MG63 (cell line): ENCODE results near the gene HIPK1. TPM values are rescaled to one million over a fixed set of nuclear protein-coding genes. Genes with fewer than 3 reads are reported as not detected.
"Not testable (repeated sequence)": the region's sequence is repeated elsewhere in the genome, so short reads cannot be mapped to it uniquely, and the experiment has no call there.

Experiments
- DNase-seq: peaks from one replicate; pipeline ENCODE4 v3.0.0-alpha.2; 2020
- H3K27me3 ChIP-seq: fragments of 250-450 bp; sonication (Bioruptor Pico); 2 replicates; pipeline ENCODE4 v1.5.1; 2020; ENCODE audit warnings: mild to moderate bottlenecking, moderate library complexity
- H3K36me3 ChIP-seq: fragments of 250-450 bp; sonication (Bioruptor Pico); 2 replicates; pipeline ENCODE4 v1.5.1; 2020; ENCODE audit warnings: mild to moderate bottlenecking, moderate library complexity
- H3K4me3 ChIP-seq: fragments of 250-450 bp; sonication (Bioruptor Pico); 2 replicates; pipeline ENCODE4 v1.5.1; 2020; ENCODE audit warnings: mild to moderate bottlenecking, moderate library complexity
- H3K9me3 ChIP-seq: fragments of 250-450 bp; sonication (Bioruptor Pico); 2 replicates; pipeline ENCODE4 v1.5.1; 2020; ENCODE audit warnings: mild to moderate bottlenecking, moderate library complexity
- total RNA-seq: library from RNA; depleted of rRNA; stranded (reverse); fragments of >200 nt; shearing (Covaris generic); gene quantifications from 2 replicates; pipeline ENCODE4 v1.2.3, GENCODE V29; 2014; ENCODE audit warnings: low replicate concordance; rRNA removed

The HIPK1 gene
- total RNA-seq, 1 experiment from 2014 or later, result 8.5 TPM

DNA sequence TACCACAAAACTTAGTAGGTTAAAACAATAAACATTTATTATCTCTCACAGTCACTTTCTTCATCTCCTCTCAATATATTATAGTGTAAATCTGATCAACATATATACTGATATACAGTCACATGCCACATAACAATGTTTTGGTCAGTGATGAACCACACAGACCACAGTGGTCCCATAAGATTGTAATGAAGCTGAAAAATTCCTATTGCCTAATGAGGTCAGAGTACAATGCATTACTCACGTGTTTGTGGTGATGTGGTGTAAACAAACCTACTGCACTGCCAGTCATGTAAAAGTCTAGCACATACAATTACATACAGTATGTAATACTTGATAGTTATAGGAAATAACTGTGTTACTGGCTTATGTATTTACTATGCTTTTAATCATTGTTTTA, 80.3 kb downstream of the HIPK1 start:
- Histone ChIP-seq H3K4me3 (no peak overlapping the region), H3K36me3 (no peaks in the 10 kb centered on the region), H3K9me3 (no peaks in the 10 kb centered on the region), H3K27me3 (no peaks in the 10 kb centered on the region)
- no peak for DNase-seq

GRCh38 chr1:114010433-114011184, 81.5 kb downstream of the HIPK1 start:
- no peak for DNase-seq

DNA sequence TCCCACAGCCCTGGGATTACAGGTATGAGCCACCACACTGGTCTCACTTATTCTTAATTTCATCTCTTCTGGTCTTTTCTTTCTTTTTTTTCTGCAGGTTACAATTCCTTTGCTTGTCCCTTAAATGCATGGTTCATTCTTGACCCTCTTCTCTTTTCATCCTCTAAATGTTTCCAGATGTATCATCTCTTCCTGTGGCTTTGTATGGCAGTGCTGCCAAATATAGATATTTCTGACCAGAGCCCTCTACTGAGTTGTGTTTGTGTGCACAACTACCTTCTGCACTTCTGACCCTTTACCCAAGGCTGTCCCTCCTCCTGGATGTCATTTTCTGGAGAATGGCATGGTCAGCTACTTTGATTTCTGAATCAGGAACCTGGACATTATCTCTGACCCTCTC, 82.7 kb downstream of the HIPK1 start:
- no peaks in the 10 kb centered on the region for H3K27me3 ChIP-seq
- no peak for DNase-seq
- H3K36me3 ChIP-seq, result no peaks in the 10 kb centered on the region
- no peaks in the 10 kb centered on the region for H3K9me3 ChIP-seq
- H3K4me3 ChIP-seq, result no peak overlapping the region

More at GRCh38 chr1:114010433-114011184, 81.5 kb downstream of the HIPK1 start:
- Histone ChIP-seq H3K9me3 (no peaks in the 10 kb centered on the region), H3K4me3 (no peak overlapping the region), H3K27me3 (no peaks in the 10 kb centered on the region), H3K36me3 (no peaks in the 10 kb centered on the region)

DNA sequence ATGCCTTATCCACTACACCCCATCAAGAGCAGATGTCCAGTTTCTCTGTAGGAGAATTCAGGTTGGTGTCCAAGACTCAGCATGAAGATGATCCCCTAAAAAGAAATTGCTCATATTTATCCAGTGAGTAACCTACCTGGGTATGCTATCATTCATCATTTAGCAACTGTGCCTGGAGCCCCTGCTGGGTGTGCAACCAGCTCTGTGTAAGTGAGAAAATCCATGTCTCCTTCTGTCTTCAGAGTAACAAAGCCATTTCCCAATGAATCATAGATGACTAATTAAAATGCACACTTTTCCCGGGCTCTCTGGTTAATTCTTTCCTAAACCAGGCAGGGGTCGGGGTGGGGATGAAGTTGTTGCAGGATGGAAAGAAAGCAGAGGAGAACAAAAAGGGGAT, 86.0 kb downstream of the HIPK1 start:
- peak; percentile 75 for DNase-seq
- no peaks in the 10 kb centered on the region for H3K9me3 ChIP-seq
- no peaks in the 10 kb centered on the region for H3K27me3 ChIP-seq
- no peak overlapping the region for H3K4me3 ChIP-seq
- no peaks in the 10 kb centered on the region for H3K36me3 ChIP-seq

DNA sequence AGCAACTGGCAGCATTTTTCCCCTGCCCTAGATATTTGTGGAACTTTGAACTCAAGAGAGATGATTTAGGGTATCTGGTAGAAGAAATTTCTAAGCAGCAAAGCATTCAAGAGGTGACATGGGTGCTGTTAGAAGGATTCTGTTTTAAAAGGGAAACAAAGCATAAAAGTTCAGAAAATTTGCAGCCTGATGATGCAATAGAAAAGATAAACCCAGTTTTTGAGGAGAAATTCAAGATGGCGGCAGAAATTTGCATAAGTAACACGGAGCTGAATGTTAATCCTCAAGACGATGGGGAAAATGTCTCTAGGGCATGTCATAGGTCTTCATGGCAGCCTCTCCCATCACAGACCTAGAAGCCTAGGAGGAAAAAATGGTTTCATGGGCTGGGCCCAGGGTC, 90.6 kb downstream of the HIPK1 start:
- not testable (repeated sequence) for H3K9me3 ChIP-seq, DNase-seq, H3K36me3 ChIP-seq, H3K27me3 ChIP-seq, H3K4me3 ChIP-seq

DNA sequence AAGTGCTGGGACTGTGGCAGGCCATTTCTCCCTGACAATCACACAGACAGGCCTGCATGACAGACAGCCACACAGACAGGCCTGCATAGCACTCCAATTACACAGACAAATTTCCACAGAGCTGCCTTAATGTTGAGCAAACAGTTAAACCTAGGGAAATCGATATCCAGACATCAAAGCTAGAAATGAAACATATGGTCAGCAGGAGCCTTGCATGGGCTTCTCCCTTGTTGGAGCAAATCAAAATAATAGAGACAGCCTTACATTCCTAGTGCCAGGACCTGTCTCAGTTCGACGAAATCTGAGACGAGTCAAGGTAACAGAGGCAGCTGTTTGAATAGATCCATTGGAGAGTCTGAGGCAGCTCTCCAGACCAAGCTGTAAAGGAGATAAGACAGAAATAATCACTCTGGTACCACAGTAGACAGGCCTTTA, 92.6 kb downstream of the HIPK1 start:
- no peak for DNase-seq
- Histone ChIP-seq H3K36me3 (no peaks in the 10 kb centered on the region), H3K4me3 (no peak overlapping the region), H3K27me3 (no peaks in the 10 kb centered on the region), H3K9me3 (no peaks in the 10 kb centered on the region)

DNA sequence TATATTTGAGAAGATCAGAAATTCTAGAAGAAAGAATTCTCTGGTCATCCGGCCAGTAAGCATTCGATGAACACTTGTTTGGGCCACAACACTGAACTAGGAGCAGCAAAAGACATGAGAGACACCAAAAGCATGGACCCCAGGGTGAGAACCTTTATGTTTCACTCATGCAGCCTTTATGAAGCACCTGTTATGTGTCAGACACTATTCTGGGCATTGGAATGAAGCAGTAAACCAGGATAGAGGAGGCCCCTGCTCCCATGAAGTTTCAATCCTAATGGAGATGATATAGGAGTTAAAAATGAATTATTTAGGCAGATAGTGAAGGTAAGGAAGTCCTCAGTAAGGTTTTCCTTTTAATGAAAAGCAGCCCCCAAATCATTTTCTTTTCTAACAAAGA, 93.8 kb downstream of the HIPK1 start:
- Histone ChIP-seq H3K27me3 (no peaks in the 10 kb centered on the region), H3K36me3 (no peaks in the 10 kb centered on the region), H3K4me3 (no peak overlapping the region), H3K9me3 (no peaks in the 10 kb centered on the region)
- no peak for DNase-seq

GRCh38 chr1:114023377-114023776, 94.3 kb downstream of the HIPK1 start:
- no peak overlapping the region for H3K4me3 ChIP-seq
- DNase-seq, result no peak
- H3K36me3 ChIP-seq, result no peaks in the 10 kb centered on the region
- no peaks in the 10 kb centered on the region for H3K27me3 ChIP-seq
- H3K9me3 ChIP-seq, result no peaks in the 10 kb centered on the region

DNA sequence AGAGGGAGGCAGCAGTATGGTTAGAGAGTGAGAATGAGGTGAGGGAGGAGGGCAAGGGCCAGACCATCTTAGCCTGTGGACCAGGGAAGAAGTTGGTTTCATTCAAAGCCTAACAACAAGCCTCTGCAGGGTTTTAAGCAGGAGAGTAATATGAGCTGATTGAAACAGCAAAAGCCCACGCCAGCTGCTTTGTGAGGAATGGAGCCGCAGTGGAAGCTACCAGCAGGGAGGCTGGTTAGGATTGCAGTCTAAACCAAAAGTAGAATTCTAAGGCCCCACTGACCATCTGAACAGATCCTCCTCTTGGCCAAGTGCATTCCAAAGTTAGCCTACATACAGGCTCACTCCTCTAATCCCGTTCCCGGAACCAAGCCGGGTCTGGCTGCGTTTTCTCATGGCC, 94.9 kb downstream of the HIPK1 start:
- no peaks in the 10 kb centered on the region for H3K36me3 ChIP-seq
- no peak overlapping the region for H3K4me3 ChIP-seq
- DNase-seq, result no peak
- H3K9me3 ChIP-seq, result no peaks in the 10 kb centered on the region
- no peaks in the 10 kb centered on the region for H3K27me3 ChIP-seq

GRCh38 chr1:114025609-114026401, 96.7 kb downstream of the HIPK1 start:
- H3K27me3 ChIP-seq, result no peaks in the 10 kb centered on the region
- H3K36me3 ChIP-seq, result no peaks in the 10 kb centered on the region
- no peak for DNase-seq
- no peaks in the 10 kb centered on the region for H3K9me3 ChIP-seq
- H3K4me3 ChIP-seq, result no peak overlapping the region

GRCh38 chr1:114026797-114027196, 97.7 kb downstream of the HIPK1 start:
- Histone ChIP-seq H3K27me3 (no peaks in the 10 kb centered on the region), H3K36me3 (no peaks in the 10 kb centered on the region), H3K9me3 (no peaks in the 10 kb centered on the region), H3K4me3 (no peak overlapping the region)
- no peak for DNase-seq

Other genes with a start within 250 kb of the HIPK1 start
- gene PHTF1, start 169.8 kb upstream of the HIPK1 start, total RNA-seq, result 25.0 and 30.2 TPM in 2 replicates
- gene RSBN1, start 116.8 kb upstream of the HIPK1 start, total RNA-seq, result 6.9 and 40.7 TPM in 2 replicates
- gene PTPN22, start 57.6 kb upstream of the HIPK1 start, total RNA-seq, result not detected in 2 replicates
- 0.03 and 1.2 TPM in 2 replicates for gene BCL2L15, start 41.7 kb upstream of the HIPK1 start, total RNA-seq
- 12.3 and 12.7 TPM in 2 replicates for gene AP4B1, start 24.5 kb upstream of the HIPK1 start, total RNA-seq
- gene DCLRE1B, start 24.0 kb upstream of the HIPK1 start, total RNA-seq, result 11.6 and 11.8 TPM in 2 replicates
- gene OLFML3, start 50.1 kb downstream of the HIPK1 start, total RNA-seq, result 2.2 and 2.7 TPM in 2 replicates
- gene SYT6, start 224.5 kb downstream of the HIPK1 start, total RNA-seq, result not detected in 2 replicates